ENCODE results near the gene ANXA2R. TPM values are rescaled to one million over a fixed set of nuclear protein-coding genes. Genes with fewer than 3 reads are reported as not detected.
"Not testable (repeated sequence)": the region's sequence is repeated elsewhere in the genome, so short reads cannot be mapped to it uniquely, and the experiment has no call there.

Gene ANXA2R
- total and polyA plus RNA-seq, 2 experiments from 2014 or later: 0.56 to 1.2 TPM

- Histone ChIP-seq H3K27me3 (replicated peaks; ENCODE audit: insufficient read depth) (no peaks in the 10 kb centered on the region), H3K4me2 (ENCODE audit: unreplicated experiment) (no peak overlapping the region), H2AFZ (no peak overlapping the region), H3F3A (ENCODE audit: insufficient read depth) (peaks cover 5% of the 10 kb centered on the region), H3K36me3 (ENCODE audit: low read depth) (no peaks in the 10 kb centered on the region; the same call in 1 of the 2 replicates), H3K9me2 (ENCODE audit: insufficient read depth) (no peaks in the 10 kb centered on the region), H4K20me1 (ENCODE audit: insufficient read depth) (no peaks in the 10 kb centered on the region), H3K9ac (no peak overlapping the region), H3K9me3 (ENCODE audit: low read depth) (no peaks in the 10 kb centered on the region), H3K4me3 (no peak overlapping the region), H3K4me1 (ENCODE audit: insufficient read depth) (peaks cover 18% of the 10 kb centered on the region), H3K79me2 (ENCODE audit: insufficient read depth) (peaks cover 85% of the 10 kb centered on the region), H3K27ac (no peak overlapping the region)
- WGBS, 2 experiments (ENCODE audit: low coverage in 1 of 2, low lambda C conversion rate in 2 of 2, missing lambda C conversion rate in 2 of 2): 95 to 96% methylated on average over 12 of the region's 12 CpGs
- DNase-seq: peak; percentile 61
- no peak for TF ChIP-seq EZH2phosphoT487 (IDR thresholded peaks at IDR 0.05; ENCODE audit: insufficient read depth, low read depth)
- no peak for TF ChIP-seq EZH2 (IDR thresholded peaks at IDR 0.05; ENCODE audit: insufficient read depth, poor library complexity, severe bottlenecking)
- in situ Hi-C loops (cut with MboI): no loop called here
These were observed 33.8 kb upstream of the ANXA2R start for GRCh38 chr5:43073597-43074546.

DNA sequence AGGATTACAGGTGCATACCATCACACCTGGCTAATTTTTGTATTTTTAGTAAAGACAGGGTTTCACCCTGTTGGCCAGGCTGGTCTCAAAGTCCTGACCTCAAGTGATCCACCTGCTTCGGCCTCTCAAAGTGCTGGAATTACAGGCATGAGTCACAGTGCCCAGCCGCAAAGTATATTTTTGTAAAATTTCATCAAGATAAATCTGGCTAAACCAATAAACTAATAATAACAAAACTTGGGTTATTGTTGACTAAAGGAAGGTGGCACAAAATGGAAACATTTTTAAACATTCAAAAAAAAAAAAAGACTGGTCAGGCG is 29.2 kb upstream of the ANXA2R start:
- H3K9me3 ChIP-seq (ENCODE audit: low read depth); in situ Hi-C loops (cut with MboI); H2AFZ ChIP-seq; H3K27me3 ChIP-seq (replicated peaks; ENCODE audit: insufficient read depth); DNase-seq; H4K20me1 ChIP-seq (ENCODE audit: insufficient read depth); H3K9me2 ChIP-seq (ENCODE audit: insufficient read depth); H3K27ac ChIP-seq; H3K36me3 ChIP-seq (ENCODE audit: low read depth): not testable (repeated sequence)
- peaks cover 14% of the 10 kb centered on the region for H3F3A ChIP-seq (ENCODE audit: insufficient read depth)
- H3K79me2 ChIP-seq (ENCODE audit: insufficient read depth): peaks cover 89% of the 10 kb centered on the region
- 95 to 100% methylated on average over 3 of the region's 3 CpGs for WGBS, 2 experiments (ENCODE audit: low coverage in 1 of 2, low lambda C conversion rate in 2 of 2, missing lambda C conversion rate in 2 of 2)
- peak overlapping the region; percentile 94 for H3K4me2 ChIP-seq (ENCODE audit: unreplicated experiment)
- peak overlapping the region; percentile 99; the same call in 1 of the 2 replicates for H3K9ac ChIP-seq
- peak overlapping the region; percentile 96 for H3K4me3 ChIP-seq
- peaks cover 18% of the 10 kb centered on the region for H3K4me1 ChIP-seq (ENCODE audit: insufficient read depth)

DNA sequence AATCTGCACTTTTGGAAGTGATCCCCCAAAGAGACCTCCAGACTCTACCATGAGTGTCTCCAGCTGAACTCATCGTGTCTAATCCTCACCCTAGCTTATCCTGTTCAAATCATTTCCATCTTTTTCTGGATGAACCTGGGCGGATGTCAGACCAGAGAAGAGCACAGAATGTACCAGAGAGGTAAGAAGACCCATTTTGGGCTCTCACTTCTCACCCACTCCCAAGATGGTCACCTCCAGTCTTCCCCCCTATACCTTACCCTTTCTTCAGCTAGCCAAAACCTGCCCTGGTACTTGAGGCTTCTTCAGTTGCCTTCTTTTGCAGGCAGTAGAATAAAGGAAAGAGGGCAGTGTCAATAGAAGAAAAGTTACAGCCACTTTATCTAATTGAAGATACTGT is 27.9 kb upstream of the ANXA2R start:
- H3K9me3 ChIP-seq (ENCODE audit: low read depth): no peaks in the 10 kb centered on the region
- in situ Hi-C loops (cut with MboI): no loop called here
- WGBS, 2 experiments (ENCODE audit: low coverage in 1 of 2, low lambda C conversion rate in 2 of 2, missing lambda C conversion rate in 2 of 2): 3 to 18% methylated on average over 2 of the region's 2 CpGs

DNA sequence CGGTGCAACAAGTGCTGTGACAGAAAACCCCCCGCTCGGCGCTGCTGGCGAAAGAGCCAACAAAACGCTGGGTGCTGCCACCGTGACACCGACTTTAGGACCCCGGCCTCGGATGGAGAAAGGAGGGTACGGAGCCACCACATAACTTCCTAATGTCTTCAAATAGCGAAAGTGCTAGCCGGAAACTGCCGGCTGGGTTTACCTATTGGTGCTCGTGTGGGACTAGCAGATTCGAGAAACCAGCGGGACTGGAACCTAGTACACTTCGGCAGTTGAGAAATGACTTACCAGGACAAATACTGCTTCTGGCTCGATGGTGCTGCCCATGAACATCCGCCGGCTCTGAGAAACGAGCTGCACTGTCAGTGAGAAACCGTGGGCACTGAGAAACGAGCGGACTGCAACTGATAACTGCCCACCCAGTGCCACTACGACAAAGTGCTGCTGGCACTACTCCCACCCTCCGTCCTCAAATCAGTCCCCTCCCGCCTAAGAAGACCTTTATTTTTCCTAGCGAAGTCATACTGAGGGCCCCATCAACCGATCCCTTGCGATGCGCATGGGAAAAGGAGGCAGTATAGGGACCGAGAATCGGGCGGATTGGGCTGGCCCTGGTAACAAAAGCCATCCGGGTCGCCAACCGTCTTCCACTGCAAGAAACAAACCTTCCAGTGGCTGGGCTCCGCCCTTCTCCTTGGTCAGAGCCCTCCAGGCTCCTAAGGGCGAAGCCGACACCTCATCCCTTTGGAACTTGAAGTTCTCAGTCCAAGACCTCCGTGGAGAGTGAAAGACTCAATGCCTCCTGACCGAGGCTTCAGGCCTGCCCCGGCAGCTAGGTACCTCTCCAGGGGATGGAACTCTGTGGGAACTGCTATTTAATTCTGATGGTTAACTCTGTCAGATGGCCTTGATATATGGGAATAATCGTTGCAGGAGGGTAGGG is 27.0 kb upstream of the ANXA2R start:
- Histone ChIP-seq H3K9me2 (ENCODE audit: insufficient read depth) (no peaks in the 10 kb centered on the region), H3K4me1 (ENCODE audit: insufficient read depth) (peaks cover 18% of the 10 kb centered on the region), H4K20me1 (ENCODE audit: insufficient read depth) (no peaks in the 10 kb centered on the region), H3F3A (ENCODE audit: insufficient read depth) (peaks cover 20% of the 10 kb centered on the region), H3K27ac (peak overlapping the region; percentile 99), H3K27me3 (replicated peaks; ENCODE audit: insufficient read depth) (no peaks in the 10 kb centered on the region), H3K4me2 (ENCODE audit: unreplicated experiment) (peak overlapping the region; percentile 94), H3K4me3 (peak overlapping the region; percentile 96), H3K9ac (peak overlapping the region; percentile 99), H3K79me2 (ENCODE audit: insufficient read depth) (peaks cover 91% of the 10 kb centered on the region), H3K9me3 (ENCODE audit: low read depth) (no peaks in the 10 kb centered on the region), H2AFZ (peak overlapping the region; percentile 79), H3K36me3 (ENCODE audit: low read depth) (no peaks in the 10 kb centered on the region; the same call in 1 of the 2 replicates)
- TF ChIP-seq EZH2phosphoT487 (IDR thresholded peaks at IDR 0.05; ENCODE audit: insufficient read depth, low read depth) (no peak), EZH2 (IDR thresholded peaks at IDR 0.05; ENCODE audit: insufficient read depth, poor library complexity, severe bottlenecking) (no peak)
- 1% methylated on average over 45 of the region's 45 CpGs for WGBS, 2 experiments (ENCODE audit: low coverage in 1 of 2, low lambda C conversion rate in 2 of 2, missing lambda C conversion rate in 2 of 2)
- in situ Hi-C loops (cut with MboI): no loop called here
- DNase-seq: peak; percentile 96

More for the DNA sequence above, 27.9 kb upstream of the ANXA2R start:
- peak overlapping the region; percentile 99 for H3K9ac ChIP-seq
- H3K4me1 ChIP-seq (ENCODE audit: insufficient read depth): peaks cover 18% of the 10 kb centered on the region
- peak; percentile 19 for DNase-seq
- H3K79me2 ChIP-seq (ENCODE audit: insufficient read depth): peaks cover 91% of the 10 kb centered on the region
- H3K4me3 ChIP-seq: peak overlapping the region; percentile 96
- H3K4me2 ChIP-seq (ENCODE audit: unreplicated experiment): peak overlapping the region; percentile 94
- H3K27me3 ChIP-seq (replicated peaks; ENCODE audit: insufficient read depth): no peaks in the 10 kb centered on the region
- H3K9me2 ChIP-seq (ENCODE audit: insufficient read depth): no peaks in the 10 kb centered on the region
- H2AFZ ChIP-seq: peak overlapping the region; percentile 79
- no peaks in the 10 kb centered on the region; the same call in 1 of the 2 replicates for H3K36me3 ChIP-seq (ENCODE audit: low read depth)
- H4K20me1 ChIP-seq (ENCODE audit: insufficient read depth): no peaks in the 10 kb centered on the region
- peak overlapping the region; percentile 99 for H3K27ac ChIP-seq
- TF ChIP-seq EZH2phosphoT487 (IDR thresholded peaks at IDR 0.05; ENCODE audit: insufficient read depth, low read depth) (no peak), EZH2 (IDR thresholded peaks at IDR 0.05; ENCODE audit: insufficient read depth, poor library complexity, severe bottlenecking) (no peak)
- H3F3A ChIP-seq (ENCODE audit: insufficient read depth): peaks cover 20% of the 10 kb centered on the region
